H9 (cell line): Measurements from ENCODE around the gene PANK2. TPM values are rescaled to one million over a fixed set of nuclear protein-coding genes. Genes with fewer than 3 reads are reported as not detected.

Experiments
- DNase-seq: peaks from one replicate; pipeline ENCODE4 v3.0.0-alpha.2; 2017
- H2AFZ ChIP-seq: one replicate; pipeline ENCODE4 v1.6.1; 2013; ENCODE audit warnings: mild to moderate bottlenecking, low read length, control low read depth, moderate library complexity
- H2AK5ac ChIP-seq: 2 replicates; pipeline ENCODE4 v1.6.1; 2013; ENCODE audit warnings: low read length, control low read depth, mixed read lengths; ENCODE audit not compliant: insufficient read length
- H2BK120ac ChIP-seq: one replicate; pipeline ENCODE4 v1.6.1; 2013; ENCODE audit warnings: low read depth, mild to moderate bottlenecking, low read length, control low read depth, inconsistent platforms; ENCODE audit not compliant: poor library complexity, severe bottlenecking
- H2BK12ac ChIP-seq: 2 replicates; pipeline ENCODE4 v1.6.1; 2013; ENCODE audit warnings: low read length, control low read depth, mixed read lengths, low read depth; ENCODE audit not compliant: insufficient read length
- H2BK15ac ChIP-seq: 2 replicates; pipeline ENCODE4 v1.6.1; 2013; ENCODE audit warnings: low read depth, low read length, control low read depth
- H2BK20ac ChIP-seq: one replicate; pipeline ENCODE4 v1.6.1; 2013; ENCODE audit warnings: low read depth, mild to moderate bottlenecking, low read length, control low read depth, inconsistent platforms; ENCODE audit not compliant: poor library complexity, severe bottlenecking
- H2BK5ac ChIP-seq: 2 replicates; pipeline ENCODE4 v1.6.1; 2013; ENCODE audit warnings: low read length, control low read depth, mixed read lengths; ENCODE audit not compliant: insufficient read length
- H3K14ac ChIP-seq: 2 replicates; pipeline ENCODE4 v1.6.1; 2013; ENCODE audit warnings: low read length, control low read depth; ENCODE audit not compliant: insufficient read depth
- H3K18ac ChIP-seq: 2 replicates; pipeline ENCODE4 v1.6.1; 2013; ENCODE audit warnings: low read depth, mild to moderate bottlenecking, mixed read lengths, low read length, control low read depth; ENCODE audit not compliant: insufficient read length
- H3K23ac ChIP-seq: 2 replicates; pipeline ENCODE4 v1.6.1; 2013; ENCODE audit warnings: low read length, control low read depth, mixed read lengths, low read depth; ENCODE audit not compliant: insufficient read length
- H3K23me2 ChIP-seq: 2 replicates; pipeline ENCODE4 v1.6.1; 2013; ENCODE audit warnings: low read depth, mild to moderate bottlenecking, mixed read lengths, low read length, control low read depth; ENCODE audit not compliant: insufficient read length, poor library complexity, severe bottlenecking
- H3K27ac ChIP-seq: 2 replicates; pipeline ENCODE4 v1.5.1; 2013; ENCODE audit warnings: low read length, control low read depth, mixed read lengths, low read depth; ENCODE audit not compliant: insufficient read length
- H3K27me3 ChIP-seq: 2 replicates; pipeline ENCODE4 v1.6.1; 2013; ENCODE audit warnings: low read length, control low read depth, inconsistent platforms; ENCODE audit not compliant: insufficient read depth
- H3K4ac ChIP-seq: 2 replicates; pipeline ENCODE4 v1.6.1; 2013; ENCODE audit warnings: low read depth, mild to moderate bottlenecking, control low read depth, inconsistent platforms, low read length, moderate library complexity
- H3K4me1 ChIP-seq: 2 replicates; pipeline ENCODE4 v1.6.1; 2013; ENCODE audit warnings: low read length, control low read depth, inconsistent platforms; ENCODE audit not compliant: insufficient read depth
- H3K4me2 ChIP-seq: 2 replicates; pipeline ENCODE4 v1.6.1; 2013; ENCODE audit warnings: low read length, control low read depth, mixed read lengths; ENCODE audit not compliant: insufficient read length, insufficient read depth
- H3K56ac ChIP-seq: 2 replicates; pipeline ENCODE4 v1.6.1; 2013; ENCODE audit warnings: low read depth, mild to moderate bottlenecking, mixed read lengths, low read length, control low read depth; ENCODE audit not compliant: insufficient read length
- H3K79me1 ChIP-seq: 2 replicates; pipeline ENCODE4 v1.6.1; 2013; ENCODE audit warnings: low read depth, mild to moderate bottlenecking, moderate library complexity, low read length, control low read depth, inconsistent platforms; ENCODE audit not compliant: insufficient read depth, poor library complexity, severe bottlenecking
- H3K79me2 ChIP-seq: 2 replicates; pipeline ENCODE4 v1.6.1; 2013; ENCODE audit warnings: low read length, control low read depth, inconsistent platforms; ENCODE audit not compliant: insufficient read depth
- H3K9ac ChIP-seq: 2 replicates; pipeline ENCODE4 v1.6.1; 2013; ENCODE audit warnings: low read length, control low read depth, mixed read lengths; ENCODE audit not compliant: insufficient read length; ENCODE audit errors: extremely low read depth
- H3K9me3 ChIP-seq: one replicate; pipeline ENCODE4 v1.6.1; 2013; ENCODE audit warnings: low read depth, low read length, inconsistent platforms; ENCODE audit not compliant: control insufficient read depth
- H3T11ph ChIP-seq: one replicate; pipeline ENCODE4 v1.6.1; 2013; ENCODE audit warnings: mild to moderate bottlenecking, low read length, control low read depth, inconsistent platforms
- H4K20me1 ChIP-seq: one replicate; pipeline ENCODE4 v1.6.1; 2013; ENCODE audit not compliant: control insufficient read depth, insufficient read length, insufficient read depth
- H4K5ac ChIP-seq: 2 replicates; pipeline ENCODE4 v1.6.1; 2013; ENCODE audit warnings: low read depth, mild to moderate bottlenecking, mixed read lengths, low read length, control low read depth; ENCODE audit not compliant: insufficient read length
- H4K8ac ChIP-seq: replicated peaks from 2 replicates; pipeline ENCODE4 v1.6.1; 2013; ENCODE audit warnings: low read length, control low read depth, mixed read lengths, low read depth; ENCODE audit not compliant: insufficient read length
- H4K91ac ChIP-seq: 2 replicates; pipeline ENCODE4 v1.6.1; 2013; ENCODE audit warnings: low read depth, mild to moderate bottlenecking, moderate library complexity, mixed read lengths, low read length, control low read depth; ENCODE audit not compliant: insufficient read length
- H3K27ac Mint-ChIP-seq, 3 experiments: 2 replicates in 2 of 3; 3 replicates in 1 of 3; pipeline ENCODE4 v1.8.0; 2020 to 2021; ENCODE audit warnings: mixed read lengths in 3 of 3, mild to moderate bottlenecking in 1 of 3, moderate library complexity in 1 of 3
- H3K27me3 Mint-ChIP-seq: 2 replicates; pipeline ENCODE4 v1.8.0; 2021; ENCODE audit warnings: low read depth, mild to moderate bottlenecking, moderate library complexity, mixed read lengths
- H3K36me3 Mint-ChIP-seq, 3 experiments: 2 replicates in 2 of 3; 3 replicates in 1 of 3; pipeline ENCODE4 v1.8.0; 2020 to 2021; ENCODE audit warnings: low read depth in 3 of 3, mixed read lengths in 3 of 3; ENCODE audit not compliant: insufficient read depth in 1 of 3
- H3K4me1 Mint-ChIP-seq, 2 experiments: 2 replicates each; pipeline ENCODE4 v1.8.0; 2020; ENCODE audit warnings: mixed read lengths in 2 of 2
- H3K4me3 Mint-ChIP-seq, 2 experiments: 2 replicates in 1 of 2; 3 replicates in 1 of 2; pipeline ENCODE4 v1.8.0; 2020 to 2021; ENCODE audit warnings: mild to moderate bottlenecking in 2 of 2, mixed read lengths in 2 of 2, moderate library complexity in 1 of 2
- H3K9me3 Mint-ChIP-seq, 2 experiments: 2 replicates in 1 of 2; 3 replicates in 1 of 2; pipeline ENCODE4 v1.8.0; 2020; ENCODE audit warnings: mild to moderate bottlenecking in 2 of 2, mixed read lengths in 2 of 2, moderate library complexity in 1 of 2
- CTCF ChIP-seq: fragments of 200-600 bp; sonication (generic); conservative IDR thresholded peaks from 3 replicates; pipeline ENCODE4 v1.8.0; 2021; ENCODE audit warnings: antibody characterized with exemption, mild to moderate bottlenecking
- WGBS: extraction: QIAGEN DNeasy Blood & Tissue Kit; methylation state at CpG from one replicate; pipeline ENCODE4 v1.1.7; 2013; ENCODE audit warnings: missing lambda C conversion rate, low lambda C conversion rate, mixed read lengths; ENCODE audit not compliant: insufficient read length; ENCODE audit errors: extremely low coverage; 5-methylcytosine and 5-hydroxymethylcytosine counted together
- total RNA-seq: library from RNA; stranded (reverse); gene quantifications from 2 replicates; pipeline ENCODE4 v1.2.1, GENCODE V29; 2021

Gene PANK2
- total RNA-seq, 1 experiment from 2014 or later, result 65.4 TPM

DNA sequence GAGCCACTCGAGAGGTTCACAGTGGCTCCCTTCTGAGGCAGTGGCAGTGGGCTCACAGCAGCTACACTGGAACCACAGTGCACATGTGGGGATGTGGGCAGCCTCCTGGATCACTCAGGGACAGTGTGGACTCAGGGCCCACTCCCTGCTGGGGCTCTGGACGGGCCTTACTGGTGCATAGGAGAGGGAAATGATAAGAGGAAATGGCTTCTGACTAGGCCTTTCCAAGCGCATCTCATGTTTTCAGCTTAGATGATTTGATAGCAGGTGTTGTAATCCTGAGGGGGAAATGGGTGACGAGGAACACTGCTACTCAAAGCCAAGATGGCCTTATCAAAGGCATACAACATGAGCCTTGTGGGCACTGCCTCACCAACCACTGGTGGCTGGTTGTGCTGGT, 44.0 kb downstream of the PANK2 start:
- Mint-ChIP-seq H3K4me1 (peaks cover 3 to 8% of the 10 kb centered on the region in 2 experiments; a peak in 3 of 4 replicates), H3K27me3 (no peaks in the 10 kb centered on the region; the same call in 1 of the 2 replicates), H3K27ac (0 out of 7 replicates have a peak overlapping the region, but pooled peaks of 1 of the 3 experiments have one; percentile 7), H3K9me3 (no peaks in the 10 kb centered on the region; a peak in 1 of 5 replicates), H3K36me3 (peaks cover 4 to 13% (median 8%) of the 10 kb centered on the region in 3 experiments; a peak in 5 of 7 replicates), H3K4me3 (no peak overlapping the region)
- no peak for TF ChIP-seq CTCF
- Histone ChIP-seq H2AK5ac (no peak overlapping the region), H3K27ac (no peak overlapping the region), H4K91ac (no peak overlapping the region), H3K56ac (no peak overlapping the region), H3K4ac (no peak overlapping the region), H3K9ac (no peak overlapping the region), H3T11ph (no peak overlapping the region), H2AFZ (no peak overlapping the region), H3K79me2 (no peaks in the 10 kb centered on the region), H3K18ac (no peak overlapping the region), H4K8ac (no peak overlapping the region), H2BK120ac (no peak overlapping the region), H3K79me1 (no peaks in the 10 kb centered on the region), H3K23ac (no peak overlapping the region), H3K23me2 (no peaks in the 10 kb centered on the region), H2BK20ac (no peak overlapping the region), H2BK15ac (no peak overlapping the region), H3K4me2 (no peak overlapping the region), H4K5ac (no peak overlapping the region), H2BK5ac (no peak overlapping the region), H3K27me3 (0 out of 2 replicates have a peak, but pooled peaks cover 1% of the 10 kb centered on the region), H2BK12ac (no peak overlapping the region), H3K4me1 (no peaks in the 10 kb centered on the region), H3K14ac (no peak overlapping the region), H4K20me1 (no peaks in the 10 kb centered on the region), H3K9me3 (no peaks in the 10 kb centered on the region)
- no CpG with 5 or more reads among the region's 4 CpGs for WGBS
- no peak for DNase-seq
